Liver (tissue), 9 donors: Measurements from ENCODE around the gene ANKRD33B. TPM values are rescaled to one million over a fixed set of nuclear protein-coding genes. Genes with fewer than 3 reads are reported as not detected.

Source experiments
- DNase-seq: peaks from one replicate; pipeline ENCODE4 v3.0.0-alpha.2; 2017; ENCODE audit warnings: low spot score
- H3K27ac ChIP-seq, 2 donors: one replicate each; pipeline ENCODE4 v1.7.0; 2013; ENCODE audit warnings: inconsistent platforms in 2 of 2, low read length in 2 of 2, control low read depth in 1 of 2, low read depth in 1 of 2, mild to moderate bottlenecking in 1 of 2
- H3K27me3 ChIP-seq, 4 donors: one replicate each; pipeline versions ENCODE4 v1.6.1 to v1.7.0; 2013; ENCODE audit warnings: low read length in 3 of 4, inconsistent platforms in 1 of 4, mild to moderate bottlenecking in 1 of 4, moderate library complexity in 1 of 4; ENCODE audit not compliant: control insufficient read depth in 4 of 4, insufficient read depth in 4 of 4
- H3K36me3 ChIP-seq, 4 donors: one replicate each; pipeline versions ENCODE4 v1.6.1 to v1.7.0; 2013; ENCODE audit warnings: low read length in 3 of 4, mild to moderate bottlenecking in 3 of 4, low read depth in 1 of 4, moderate library complexity in 1 of 4; ENCODE audit not compliant: control insufficient read depth in 4 of 4, insufficient read depth in 3 of 4
- H3K4me1 ChIP-seq, 4 donors: one replicate each; pipeline versions ENCODE4 v1.6.1 to v1.7.0; 2013; ENCODE audit warnings: low read length in 3 of 4, mild to moderate bottlenecking in 3 of 4, moderate library complexity in 1 of 4; ENCODE audit not compliant: control insufficient read depth in 4 of 4, insufficient read depth in 4 of 4
- H3K4me3 ChIP-seq, 3 donors: one replicate each; pipeline versions ENCODE4 v1.6.1 to v1.7.0; 2013; ENCODE audit warnings: low read length in 3 of 3, control low read depth in 1 of 3, low read depth in 1 of 3, mild to moderate bottlenecking in 1 of 3
- H3K9ac ChIP-seq, 2 donors: one replicate each; pipeline ENCODE4 v1.7.0; 2013; ENCODE audit warnings: low read length in 2 of 2, mild to moderate bottlenecking in 2 of 2, moderate library complexity in 2 of 2, control low read depth in 1 of 2, low read depth in 1 of 2
- H3K9me3 ChIP-seq, 4 donors: one replicate each; pipeline versions ENCODE4 v1.6.1 to v1.7.0; 2013; ENCODE audit warnings: low read length in 3 of 4; ENCODE audit not compliant: control insufficient read depth in 4 of 4
- CTCF ChIP-seq: fragments of 150-350 bp; IDR thresholded peaks from 2 replicates; pipeline ENCODE4 v1.5.1; 2017; ENCODE audit warnings: improper control_type of control experiment, low read depth, low read length; ENCODE audit not compliant: missing input control
- EGR1 ChIP-seq, 2 donors: IDR thresholded peaks; 2 replicates each; pipeline ENCODE4 v1.6.1; 2016 to 2018; ENCODE audit warnings: antibody characterized with exemption in 2 of 2, low read depth in 2 of 2
- FOXA1 ChIP-seq: IDR thresholded peaks from 2 replicates; pipeline ENCODE4 v1.6.1; 2016; ENCODE audit warnings: antibody characterized with exemption
- FOXA2 ChIP-seq: IDR thresholded peaks from 2 replicates; pipeline ENCODE4 v1.6.1; 2016; ENCODE audit warnings: antibody characterized with exemption
- GABPA ChIP-seq, 2 donors: IDR thresholded peaks in 1 of 2; conservative IDR thresholded peaks in 1 of 2; 2 replicates each; pipeline ENCODE4 v1.6.1; 2016; ENCODE audit warnings: antibody characterized with exemption in 2 of 2, mild to moderate bottlenecking in 1 of 2, moderate library complexity in 1 of 2
- HNF4A ChIP-seq, 2 donors: conservative IDR thresholded peaks; 2 replicates each; pipeline ENCODE4 v1.6.1; 2016; ENCODE audit warnings: antibody characterized with exemption in 2 of 2, mild to moderate bottlenecking in 2 of 2
- HNF4G ChIP-seq: IDR thresholded peaks from 2 replicates; pipeline ENCODE4 v1.6.1; 2016; ENCODE audit warnings: antibody characterized with exemption
- JUND ChIP-seq, 2 donors: IDR thresholded peaks; 2 replicates each; pipeline ENCODE4 v1.6.1; 2016; ENCODE audit warnings: antibody characterized with exemption in 2 of 2
- RAD21 ChIP-seq, 2 donors: IDR thresholded peaks; 2 replicates each; pipeline ENCODE4 v1.6.1; 2016; ENCODE audit warnings: antibody characterized with exemption in 2 of 2, mild to moderate bottlenecking in 2 of 2
- RXRA ChIP-seq, 2 donors: IDR thresholded peaks; 2 replicates each; pipeline ENCODE4 v1.6.1; 2017 to 2018; ENCODE audit warnings: antibody characterized with exemption in 2 of 2, mild to moderate bottlenecking in 1 of 2
- TAF1 ChIP-seq: conservative IDR thresholded peaks from 2 replicates; pipeline ENCODE4 v1.6.1; 2016; ENCODE audit warnings: antibody characterized with exemption, mild to moderate bottlenecking
- YY1 ChIP-seq: IDR thresholded peaks from 2 replicates; pipeline ENCODE4 v1.6.1; 2016; ENCODE audit warnings: antibody characterized with exemption, mild to moderate bottlenecking
- ZBTB33 ChIP-seq: IDR thresholded peaks from 2 replicates; pipeline ENCODE4 v1.6.1; 2016; ENCODE audit warnings: antibody characterized with exemption
- WGBS: extraction: QIAGEN DNeasy Blood & Tissue Kit; methylation state at CpG from one replicate; pipeline ENCODE4 v1.1.7; 2013; 5-methylcytosine and 5-hydroxymethylcytosine counted together
- polyA plus RNA-seq, 2 donors: library from polyadenylated mRNA; stranded (reverse) in 1 of 2; unstranded in 1 of 2; fragments of 200-250 nt in 1 of 2; fragments of >200 nt in 1 of 2; fragmentation: Nextera tagmentation in 1 of 2; extraction: Ambion mirVana in 1 of 2; gene quantifications; one replicate each; pipeline versions ENCODE4 v1.2.1 to v1.2.3, GENCODE V29; 2013 to 2015
- total RNA-seq, 2 donors: library from RNA; depleted of rRNA; stranded (reverse); fragments of >200 nt; gene quantifications; one replicate each; pipeline ENCODE4 v1.2.3, GENCODE V29; 2014
- TF ChIP-seq, protein P1 (sequence below): IDR thresholded peaks from 2 replicates; pipeline ENCODE4 v1.6.1; 2016; ENCODE audit warnings: antibody characterized with exemption
- TF ChIP-seq, protein P2 (sequence below): IDR thresholded peaks from 2 replicates; pipeline ENCODE4 v1.6.1; 2016; ENCODE audit warnings: antibody characterized with exemption
- TF ChIP-seq, protein P3 (sequence below): IDR thresholded peaks from 2 replicates; pipeline ENCODE4 v1.6.1; 2016; ENCODE audit warnings: antibody characterized with exemption, mild to moderate bottlenecking
- donor health status: healthy.
- donor health status: healthy.
- donor health status: healthy.
- donor health status: healthy.
- donor health status: healthy.

Gene ANKRD33B
- total and polyA plus RNA-seq, 4 donors = 0.09 to 1.9 (median 0.25) TPM; not detected in 1

DNA sequence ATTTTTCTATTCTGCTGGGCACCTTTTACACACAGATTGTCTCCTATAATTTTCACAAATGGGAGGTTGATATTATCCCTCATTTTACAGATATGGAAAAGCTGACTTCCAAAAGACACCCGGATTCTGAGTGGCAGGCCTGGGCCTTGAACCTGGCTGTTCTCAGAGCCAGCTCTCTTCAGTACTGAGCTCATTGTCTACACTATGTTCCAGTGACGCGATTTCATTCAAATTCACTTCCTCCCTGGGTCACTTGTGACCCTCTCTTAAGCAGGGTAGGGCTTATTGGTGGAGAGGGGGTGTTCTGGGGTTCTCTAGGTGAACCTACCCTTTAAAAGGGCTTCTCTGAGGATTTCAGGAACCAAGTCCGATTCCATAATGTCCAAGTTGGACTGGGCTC lies 70.2 kb downstream of the ANKRD33B start (continued):
- no peak for TF ChIP-seq ZBTB33
- TF ChIP-seq, protein P1, sequence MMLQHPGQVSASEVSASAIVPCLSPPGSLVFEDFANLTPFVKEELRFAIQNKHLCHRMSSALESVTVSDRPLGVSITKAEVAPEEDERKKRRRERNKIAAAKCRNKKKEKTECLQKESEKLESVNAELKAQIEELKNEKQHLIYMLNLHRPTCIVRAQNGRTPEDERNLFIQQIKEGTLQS = no peak
- TF ChIP-seq, protein P2, sequence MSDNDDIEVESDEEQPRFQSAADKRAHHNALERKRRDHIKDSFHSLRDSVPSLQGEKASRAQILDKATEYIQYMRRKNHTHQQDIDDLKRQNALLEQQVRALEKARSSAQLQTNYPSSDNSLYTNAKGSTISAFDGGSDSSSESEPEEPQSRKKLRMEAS = no peak
- no peak for TF ChIP-seq YY1

DNA sequence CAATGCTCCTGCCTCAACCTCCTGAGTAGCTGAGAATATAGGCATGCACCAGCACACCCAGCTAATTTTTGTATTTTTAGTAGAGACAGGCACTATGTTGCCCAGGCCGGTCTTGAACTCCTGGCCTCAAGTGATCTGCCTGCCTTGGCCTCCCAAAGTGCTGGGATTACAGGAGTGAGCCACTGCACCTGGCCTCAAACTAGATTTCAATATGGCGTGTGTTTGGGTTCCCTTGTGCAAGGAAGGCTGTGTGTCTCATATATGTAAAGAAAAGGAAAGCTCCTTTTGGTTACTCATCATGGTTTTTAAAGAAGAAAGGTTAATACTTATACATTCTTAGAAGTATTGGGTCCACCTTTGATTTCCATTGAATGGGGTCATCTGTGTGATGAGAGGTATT lies 70.7 kb downstream of the ANKRD33B start:
- Histone ChIP-seq H3K27me3 (no peaks in the 10 kb centered on the region), H3K27ac (no peak overlapping the region), H3K9me3 (no peaks in the 10 kb centered on the region), H3K4me3 (no peak overlapping the region), H3K4me1 (peaks cover 0 to 3% (median 0%) of the 10 kb centered on the region in 4 donors), H3K36me3 (no peaks in the 10 kb centered on the region), H3K9ac (no peak overlapping the region)
- DNase-seq = no peak
- 96% methylated on average over 2 of the region's 2 CpGs for WGBS
- no peak for TF ChIP-seq FOXA1
- TF ChIP-seq RAD21 (IDR thresholded peaks at IDR 0.05) = no peak
- no peak for TF ChIP-seq YY1
- TF ChIP-seq HNF4A (conservative IDR thresholded peaks at IDR 0.05) = no peak
- TF ChIP-seq FOXA2 = no peak
- no peak for TF ChIP-seq GABPA (IDR thresholded peaks at IDR 0.05 in 1 of 2, conservative IDR thresholded peaks at IDR 0.05 in 1 of 2)
- TF ChIP-seq TAF1 = no peak
- TF ChIP-seq RXRA (IDR thresholded peaks at IDR 0.05) = no peak
- TF ChIP-seq, protein P3, sequence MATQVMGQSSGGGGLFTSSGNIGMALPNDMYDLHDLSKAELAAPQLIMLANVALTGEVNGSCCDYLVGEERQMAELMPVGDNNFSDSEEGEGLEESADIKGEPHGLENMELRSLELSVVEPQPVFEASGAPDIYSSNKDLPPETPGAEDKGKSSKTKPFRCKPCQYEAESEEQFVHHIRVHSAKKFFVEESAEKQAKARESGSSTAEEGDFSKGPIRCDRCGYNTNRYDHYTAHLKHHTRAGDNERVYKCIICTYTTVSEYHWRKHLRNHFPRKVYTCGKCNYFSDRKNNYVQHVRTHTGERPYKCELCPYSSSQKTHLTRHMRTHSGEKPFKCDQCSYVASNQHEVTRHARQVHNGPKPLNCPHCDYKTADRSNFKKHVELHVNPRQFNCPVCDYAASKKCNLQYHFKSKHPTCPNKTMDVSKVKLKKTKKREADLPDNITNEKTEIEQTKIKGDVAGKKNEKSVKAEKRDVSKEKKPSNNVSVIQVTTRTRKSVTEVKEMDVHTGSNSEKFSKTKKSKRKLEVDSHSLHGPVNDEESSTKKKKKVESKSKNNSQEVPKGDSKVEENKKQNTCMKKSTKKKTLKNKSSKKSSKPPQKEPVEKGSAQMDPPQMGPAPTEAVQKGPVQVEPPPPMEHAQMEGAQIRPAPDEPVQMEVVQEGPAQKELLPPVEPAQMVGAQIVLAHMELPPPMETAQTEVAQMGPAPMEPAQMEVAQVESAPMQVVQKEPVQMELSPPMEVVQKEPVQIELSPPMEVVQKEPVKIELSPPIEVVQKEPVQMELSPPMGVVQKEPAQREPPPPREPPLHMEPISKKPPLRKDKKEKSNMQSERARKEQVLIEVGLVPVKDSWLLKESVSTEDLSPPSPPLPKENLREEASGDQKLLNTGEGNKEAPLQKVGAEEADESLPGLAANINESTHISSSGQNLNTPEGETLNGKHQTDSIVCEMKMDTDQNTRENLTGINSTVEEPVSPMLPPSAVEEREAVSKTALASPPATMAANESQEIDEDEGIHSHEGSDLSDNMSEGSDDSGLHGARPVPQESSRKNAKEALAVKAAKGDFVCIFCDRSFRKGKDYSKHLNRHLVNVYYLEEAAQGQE = no peak

GRCh38 chr5:10635257-10635866 lies 71.5 kb downstream of the ANKRD33B start:
- H3K4me1 ChIP-seq = peaks cover 0 to 3% (median 0%) of the 10 kb centered on the region in 4 donors
- no peak overlapping the region for H3K9ac ChIP-seq
- WGBS = 67% methylated on average over 10 of the region's 10 CpGs
- no peaks in the 10 kb centered on the region for H3K36me3 ChIP-seq
- H3K27ac ChIP-seq = peak overlapping the region in 1 of 2 donors; percentile 15
- no peaks in the 10 kb centered on the region for H3K27me3 ChIP-seq
- H3K4me3 ChIP-seq = no peak overlapping the region
- DNase-seq = no peak
- H3K9me3 ChIP-seq = peaks cover 0 to 3% (median 0%) of the 10 kb centered on the region in 4 donors
- TF ChIP-seq HNF4G (no peak), ZBTB33 (no peak), JUND (IDR thresholded peaks at IDR 0.05) (no peak), HNF4A (conservative IDR thresholded peaks at IDR 0.05) (no peak), GABPA (IDR thresholded peaks at IDR 0.05 in 1 of 2, conservative IDR thresholded peaks at IDR 0.05 in 1 of 2) (no peak), TAF1 (no peak), RAD21 (IDR thresholded peaks at IDR 0.05) (no peak), CTCF (no peak), EGR1 (IDR thresholded peaks at IDR 0.05; ENCODE audit: low read depth in 2 of 2) (no peak)
- TF ChIP-seq, protein P3 = no peak
